NCI-H1092 treated with DMSO at 0.1 percent for 48 hours (cell line): ENCODE results near the gene PALLD.

Experiments used
- DNase-seq: peaks from one replicate; lab custom pipeline; 2025; lab: John Stamatoyannopoulos, UW

The PALLD gene

GRCh38 chr4:168623011-168623410, 126.2 kb downstream of the PALLD start:
- no peak for DNase-seq

GRCh38 chr4:168623484-168623883, 126.6 kb downstream of the PALLD start:
- DNase-seq, result no peak

- no peak for DNase-seq
Measured at GRCh38 chr4:168628251-168628650, 131.4 kb downstream of the PALLD start.

- DNase-seq, result no peak
Measured at GRCh38 chr4:168629566-168629965, 132.7 kb downstream of the PALLD start.

GRCh38 chr4:168630445-168631187, 133.8 kb downstream of the PALLD start:
- no peak for DNase-seq

GRCh38 chr4:168631241-168632162, 134.7 kb downstream of the PALLD start:
- DNase-seq, result peak; percentile 56

GRCh38 chr4:168632301-168632725, 135.5 kb downstream of the PALLD start:
- no peak for DNase-seq

- no peak for DNase-seq
Measured at GRCh38 chr4:168633064-168633463, 136.2 kb downstream of the PALLD start.

GRCh38 chr4:168633496-168633895, 136.6 kb downstream of the PALLD start:
- no peak for DNase-seq

GRCh38 chr4:168634276-168634802, 137.5 kb downstream of the PALLD start:
- no peak for DNase-seq

- DNase-seq, result no peak
Measured at GRCh38 chr4:168636040-168636439, 139.2 kb downstream of the PALLD start.

GRCh38 chr4:168636506-168637196, 139.8 kb downstream of the PALLD start:
- DNase-seq, result no peak

GRCh38 chr4:168637872-168638756, 141.3 kb downstream of the PALLD start:
- DNase-seq, result no peak

- DNase-seq, result no peak
Measured at GRCh38 chr4:168639914-168640313, 143.1 kb downstream of the PALLD start.

GRCh38 chr4:168641811-168642140, 144.9 kb downstream of the PALLD start:
- no peak for DNase-seq

- DNase-seq, result no peak
Measured at GRCh38 chr4:168642591-168642990, 145.7 kb downstream of the PALLD start.

GRCh38 chr4:168643111-168643795, 146.4 kb downstream of the PALLD start:
- no peak for DNase-seq

GRCh38 chr4:168643796-168644159, 146.9 kb downstream of the PALLD start:
- DNase-seq, result no peak

- peak; percentile 89 for DNase-seq
Measured at GRCh38 chr4:168646001-168646768, 149.3 kb downstream of the PALLD start.
